Trophoblast cell (in vitro differentiated cells and primary cell): Measurements from ENCODE around the gene GPR12.

Source experiments
- DNase-seq, 2 donors: peaks; one replicate each; pipeline ENCODE4 v3.0.0-alpha.2; 2016
- H2AFZ ChIP-seq: 2 replicates; pipeline ENCODE4 v1.6.1; 2013; ENCODE audit warnings: low read length, moderate library complexity, mild to moderate bottlenecking; ENCODE audit not compliant: insufficient read depth, poor library complexity
- H2AK5ac ChIP-seq: 2 replicates; pipeline ENCODE4 v1.6.1; 2013; ENCODE audit warnings: mild to moderate bottlenecking, low read length
- H2BK120ac ChIP-seq: 2 replicates; pipeline ENCODE4 v1.6.1; 2013; ENCODE audit warnings: low read length, mild to moderate bottlenecking, moderate library complexity; ENCODE audit not compliant: insufficient read depth, poor library complexity
- H2BK12ac ChIP-seq: 2 replicates; pipeline ENCODE4 v1.6.1; 2013; ENCODE audit warnings: mild to moderate bottlenecking, low read length, moderate library complexity
- H2BK5ac ChIP-seq: 2 replicates; pipeline ENCODE4 v1.6.1; 2013; ENCODE audit warnings: low read length, low read depth, moderate library complexity, mild to moderate bottlenecking; ENCODE audit not compliant: poor library complexity
- H3K14ac ChIP-seq: 2 replicates; pipeline ENCODE4 v1.6.1; 2013; ENCODE audit warnings: mild to moderate bottlenecking, low read length
- H3K18ac ChIP-seq: 2 replicates; pipeline ENCODE4 v1.6.1; 2013; ENCODE audit warnings: mild to moderate bottlenecking, low read length
- H3K23ac ChIP-seq: 2 replicates; pipeline ENCODE4 v1.6.1; 2013; ENCODE audit warnings: low read length
- H3K27ac ChIP-seq: 2 replicates; pipeline ENCODE4 v1.5.1; 2013; ENCODE audit warnings: low read depth, mild to moderate bottlenecking, inconsistent platforms, low read length, moderate library complexity
- H3K27me3 ChIP-seq: 2 replicates; pipeline ENCODE4 v1.6.1; 2013; ENCODE audit warnings: inconsistent platforms, mild to moderate bottlenecking, low read length, moderate library complexity; ENCODE audit not compliant: insufficient read depth
- H3K36me3 ChIP-seq, 2 experiments: 1 replicate in 1 of 2; 2 replicates in 1 of 2; pipeline ENCODE4 v1.6.1; 2013; ENCODE audit warnings: low read length in 2 of 2, mild to moderate bottlenecking in 2 of 2, moderate library complexity in 1 of 2; ENCODE audit not compliant: insufficient read depth in 2 of 2, control insufficient read depth in 1 of 2
- H3K4ac ChIP-seq: 2 replicates; pipeline ENCODE4 v1.6.1; 2013; ENCODE audit warnings: low read depth, mild to moderate bottlenecking, low read length, moderate library complexity
- H3K4me1 ChIP-seq, 2 experiments: 1 replicate in 1 of 2; 2 replicates in 1 of 2; pipeline ENCODE4 v1.6.1; 2013; ENCODE audit warnings: low read length in 2 of 2, mild to moderate bottlenecking in 2 of 2, moderate library complexity in 1 of 2; ENCODE audit not compliant: insufficient read depth in 2 of 2, control insufficient read depth in 1 of 2
- H3K4me2 ChIP-seq: 2 replicates; pipeline ENCODE4 v1.6.1; 2013; ENCODE audit warnings: inconsistent platforms, mild to moderate bottlenecking, low read length, moderate library complexity
- H3K4me3 ChIP-seq: 2 replicates; pipeline ENCODE4 v1.5.1; 2013; ENCODE audit warnings: mild to moderate bottlenecking, low read depth, low read length, inconsistent platforms
- H3K79me1 ChIP-seq: one replicate; pipeline ENCODE4 v1.6.1; 2013; ENCODE audit warnings: low read length
- H3K79me2 ChIP-seq: 2 replicates; pipeline ENCODE4 v1.6.1; 2013; ENCODE audit warnings: low read length, mild to moderate bottlenecking; ENCODE audit not compliant: control insufficient read depth, insufficient read depth, poor library complexity
- H3K9ac ChIP-seq: 2 replicates; pipeline ENCODE4 v1.6.1; 2013; ENCODE audit warnings: mild to moderate bottlenecking, low read length
- H3K9me3 ChIP-seq: 2 replicates; pipeline ENCODE4 v1.6.1; 2013; ENCODE audit warnings: low read depth, mild to moderate bottlenecking, control low read depth, inconsistent platforms, low read length; ENCODE audit not compliant: insufficient read depth
- H4K12ac ChIP-seq: 2 replicates; pipeline ENCODE4 v1.6.1; 2013; ENCODE audit warnings: low read depth, mild to moderate bottlenecking, low read length, moderate library complexity
- H4K8ac ChIP-seq: 2 replicates; pipeline ENCODE4 v1.6.1; 2013; ENCODE audit warnings: low read depth, mild to moderate bottlenecking, low read length, moderate library complexity
- H4K91ac ChIP-seq: one replicate; pipeline ENCODE4 v1.6.1; 2013; ENCODE audit warnings: low read depth, mild to moderate bottlenecking, low read length, moderate library complexity
- WGBS: extraction: QIAGEN DNeasy Blood & Tissue Kit; methylation state at CpG from one replicate; pipeline ENCODE4 v1.1.7; 2013; ENCODE audit warnings: missing lambda C conversion rate; ENCODE audit not compliant: insufficient read length, insufficient coverage; ENCODE audit errors: extremely low coverage; 5-methylcytosine and 5-hydroxymethylcytosine counted together

Gene GPR12

GRCh38 chr13:26752671-26753070 lies 7.9 kb downstream of the GPR12 start:
- H2AK5ac ChIP-seq = no peak overlapping the region

GRCh38 chr13:26749905-26750304 lies 10.7 kb downstream of the GPR12 start:
- no peak overlapping the region for H3K4me3 ChIP-seq

More at GRCh38 chr13:26752671-26753070, 7.9 kb downstream of the GPR12 start:
- H3K79me2 ChIP-seq = no peaks in the 10 kb centered on the region
- H3K18ac ChIP-seq = no peak overlapping the region
- H4K91ac ChIP-seq = no peak overlapping the region
- H3K23ac ChIP-seq = no peak overlapping the region
- H4K12ac ChIP-seq = no peak overlapping the region
- no peaks in the 10 kb centered on the region for H3K9me3 ChIP-seq
- no peak overlapping the region for H2AFZ ChIP-seq
- H2BK120ac ChIP-seq = no peak overlapping the region
- H3K27me3 ChIP-seq = no peaks in the 10 kb centered on the region
- WGBS = no CpG with 5 or more reads among the region's 2 CpGs
- H3K36me3 ChIP-seq = no peaks in the 10 kb centered on the region
- DNase-seq = peak; percentile 86 to 92
- H3K27ac ChIP-seq = no peak overlapping the region
- no peak overlapping the region for H2BK5ac ChIP-seq
- H3K4me1 ChIP-seq = no peaks in the 10 kb centered on the region
- no peak overlapping the region for H3K4me2 ChIP-seq
- no peak overlapping the region for H2BK12ac ChIP-seq
- H3K79me1 ChIP-seq = no peaks in the 10 kb centered on the region
- H3K14ac ChIP-seq = no peak overlapping the region
- no peak overlapping the region for H3K4ac ChIP-seq
- no peak overlapping the region for H3K9ac ChIP-seq
- no peak overlapping the region for H3K4me3 ChIP-seq
- no peak overlapping the region for H4K8ac ChIP-seq

GRCh38 chr13:26749285-26749684 lies 11.3 kb downstream of the GPR12 start:
- H4K12ac ChIP-seq = no peak overlapping the region
- H3K9me3 ChIP-seq = no peaks in the 10 kb centered on the region
- H3K4me3 ChIP-seq = no peak overlapping the region
- H2BK12ac ChIP-seq = no peak overlapping the region
- no peaks in the 10 kb centered on the region for H3K36me3 ChIP-seq
- H3K4me1 ChIP-seq = no peaks in the 10 kb centered on the region
- H3K4me2 ChIP-seq = no peak overlapping the region
- H3K79me2 ChIP-seq = no peaks in the 10 kb centered on the region
- H4K91ac ChIP-seq = no peak overlapping the region
- no peak overlapping the region for H4K8ac ChIP-seq
- no peak overlapping the region for H2AFZ ChIP-seq
- H2BK120ac ChIP-seq = no peak overlapping the region
- no peak overlapping the region for H3K4ac ChIP-seq
- no peak overlapping the region for H2AK5ac ChIP-seq
- WGBS = no CpG with 5 or more reads among the region's 8 CpGs
- H3K18ac ChIP-seq = no peak overlapping the region
- no peaks in the 10 kb centered on the region for H3K27me3 ChIP-seq
- H3K9ac ChIP-seq = no peak overlapping the region
- no peak overlapping the region for H3K14ac ChIP-seq
- no peak overlapping the region for H3K27ac ChIP-seq
- DNase-seq = no peak
- H3K23ac ChIP-seq = no peak overlapping the region
- H3K79me1 ChIP-seq = no peaks in the 10 kb centered on the region
- no peak overlapping the region for H2BK5ac ChIP-seq

More at GRCh38 chr13:26749905-26750304, 10.7 kb downstream of the GPR12 start:
- Histone ChIP-seq H3K79me1 (no peaks in the 10 kb centered on the region), H3K14ac (no peak overlapping the region), H2BK12ac (no peak overlapping the region), H4K8ac (no peak overlapping the region), H2AK5ac (no peak overlapping the region), H3K27me3 (no peaks in the 10 kb centered on the region), H3K4me1 (no peaks in the 10 kb centered on the region), H3K4me2 (no peak overlapping the region), H3K4ac (no peak overlapping the region), H2AFZ (no peak overlapping the region), H3K9me3 (no peaks in the 10 kb centered on the region), H3K18ac (no peak overlapping the region), H3K36me3 (no peaks in the 10 kb centered on the region), H3K27ac (no peak overlapping the region), H2BK5ac (no peak overlapping the region), H3K23ac (no peak overlapping the region), H4K12ac (no peak overlapping the region), H4K91ac (no peak overlapping the region), H2BK120ac (no peak overlapping the region), H3K79me2 (no peaks in the 10 kb centered on the region), H3K9ac (no peak overlapping the region)
- WGBS = no CpG with 5 or more reads among the region's 3 CpGs
- DNase-seq = no peak

- Histone ChIP-seq H2AK5ac (no peak overlapping the region), H3K79me1 (no peaks in the 10 kb centered on the region), H3K4me1 (no peaks in the 10 kb centered on the region), H3K14ac (no peak overlapping the region), H3K4me3 (no peak overlapping the region), H3K18ac (no peak overlapping the region), H2AFZ (no peak overlapping the region), H2BK120ac (no peak overlapping the region), H3K4me2 (no peak overlapping the region), H4K8ac (no peak overlapping the region), H2BK12ac (no peak overlapping the region), H3K27me3 (no peaks in the 10 kb centered on the region), H3K79me2 (no peaks in the 10 kb centered on the region), H2BK5ac (no peak overlapping the region), H3K23ac (no peak overlapping the region), H3K36me3 (no peaks in the 10 kb centered on the region), H4K12ac (no peak overlapping the region), H3K4ac (no peak overlapping the region), H3K9me3 (no peaks in the 10 kb centered on the region), H4K91ac (no peak overlapping the region), H3K27ac (no peak overlapping the region), H3K9ac (no peak overlapping the region)
- no peak for DNase-seq
- WGBS = no CpG with 5 or more reads among the region's 2 CpGs
Observed at GRCh38 chr13:26747706-26748105, 12.9 kb downstream of the GPR12 start.
